HG03460 (cell line): ENCODE data around the gene BCL2A1.
"Not testable (repeated sequence)": the region's sequence is repeated elsewhere in the genome, so short reads cannot be mapped to it uniquely, and the experiment has no call there.

Source experiments
- ATAC-seq: cut with Tn5 transposase; IDR thresholded peaks from one replicate; pipeline ENCODE4 v1.9.1; 2021; ENCODE audit not compliant: unreplicated experiment

BCL2A1 gene

GRCh38 chr15:79962178-79962577, 8.8 kb downstream of the BCL2A1 start:
- no peak for ATAC-seq

GRCh38 chr15:79960502-79961212, 10.3 kb downstream of the BCL2A1 start:
- ATAC-seq = no peak

GRCh38 chr15:79957741-79958140, 13.3 kb downstream of the BCL2A1 start:
- no peak for ATAC-seq

- ATAC-seq = no peak
Observed at GRCh38 chr15:79956354-79956939, 14.5 kb downstream of the BCL2A1 start.

- no peak for ATAC-seq
Observed at GRCh38 chr15:79954661-79955060, 16.3 kb downstream of the BCL2A1 start.

GRCh38 chr15:79953951-79954444, 17.0 kb downstream of the BCL2A1 start:
- ATAC-seq = no peak

- ATAC-seq = no peak
Observed at GRCh38 chr15:79952329-79952728, 18.7 kb downstream of the BCL2A1 start.

- ATAC-seq = no peak
Observed at GRCh38 chr15:79950247-79950646, 20.7 kb downstream of the BCL2A1 start.

- ATAC-seq = no peak
Observed at GRCh38 chr15:79948761-79949160, 22.2 kb downstream of the BCL2A1 start.

- no peak for ATAC-seq
Observed at GRCh38 chr15:79948095-79948695, 22.8 kb downstream of the BCL2A1 start.

GRCh38 chr15:79947009-79947408, 24.0 kb downstream of the BCL2A1 start:
- ATAC-seq = no peak

- ATAC-seq = no peak
Observed at GRCh38 chr15:79944622-79945021, 26.4 kb downstream of the BCL2A1 start.

- ATAC-seq = peak; percentile 84
Observed at GRCh38 chr15:79943820-79944219, 27.2 kb downstream of the BCL2A1 start.

GRCh38 chr15:79942741-79943481, 28.1 kb downstream of the BCL2A1 start:
- no peak for ATAC-seq

- no peak for ATAC-seq
Observed at GRCh38 chr15:79939399-79939798, 31.6 kb downstream of the BCL2A1 start.

GRCh38 chr15:79938143-79938542, 32.9 kb downstream of the BCL2A1 start:
- no peak for ATAC-seq

- not testable (repeated sequence) for ATAC-seq
Observed at GRCh38 chr15:79935556-79936201, 35.3 kb downstream of the BCL2A1 start.

GRCh38 chr15:79933231-79933630, 37.8 kb downstream of the BCL2A1 start:
- ATAC-seq = no peak

- ATAC-seq = no peak
Observed at GRCh38 chr15:79932447-79932846, 38.5 kb downstream of the BCL2A1 start.

GRCh38 chr15:79930516-79930915, 40.5 kb downstream of the BCL2A1 start:
- no peak for ATAC-seq

GRCh38 chr15:79929412-79929811, 41.6 kb downstream of the BCL2A1 start:
- ATAC-seq = no peak
